ENCODE measurements around the gene TMSB15C.

TMSB15C gene

GRCh38 chrX:104045642-104046041, 30.4 kb downstream of the TMSB15C start:
- no peak for DNase-seq (ENCODE audit: low spot score)

GRCh38 chrX:104041003-104041402, 35.0 kb downstream of the TMSB15C start:
- DNase-seq (ENCODE audit: low spot score) = no peak

GRCh38 chrX:104039689-104040505, 36.1 kb downstream of the TMSB15C start, which contains the start of gene H2BW2:
Gene H2BW2, plus strand, starts transcription at chrX:104039956. Its CDS starts 39 bp downstream, at chrX:104039995.
- no peak for DNase-seq (ENCODE audit: low spot score)

Data from HuH-7.5 (cell line).